Neuron (in vitro differentiated cells): ENCODE measurements around the gene PINK1.

Experiments used
- H2AFZ ChIP-seq: one replicate; pipeline ENCODE4 v1.6.1; 2013; ENCODE audit warnings: low read depth, mild to moderate bottlenecking, inconsistent platforms, low read length, moderate library complexity
- H3K27me3 ChIP-seq: one replicate; pipeline ENCODE4 v1.6.1; 2013; ENCODE audit warnings: low read length; ENCODE audit not compliant: insufficient read depth
- H3K36me3 ChIP-seq: one replicate; pipeline ENCODE4 v1.6.1; 2013; ENCODE audit warnings: low read length; ENCODE audit not compliant: insufficient read depth
- H3K4me1 ChIP-seq: one replicate; pipeline ENCODE4 v1.6.1; 2013; ENCODE audit warnings: low read length; ENCODE audit not compliant: insufficient read depth
- H3K4me3 ChIP-seq: 2 replicates; pipeline ENCODE4 v1.5.1; 2013; ENCODE audit warnings: mild to moderate bottlenecking, low read length, moderate library complexity
- H3K9me3 ChIP-seq: one replicate; pipeline ENCODE4 v1.6.1; 2013; ENCODE audit warnings: low read length

The PINK1 gene

GRCh38 chr1:20640183-20640597 is 6.9 kb downstream of the PINK1 start:
- H3K9me3 ChIP-seq = no peaks in the 10 kb centered on the region
- no peak overlapping the region for H2AFZ ChIP-seq
- H3K4me3 ChIP-seq = no peak overlapping the region
- H3K4me1 ChIP-seq = no peaks in the 10 kb centered on the region
- no peaks in the 10 kb centered on the region for H3K27me3 ChIP-seq
- H3K36me3 ChIP-seq = peaks cover 4% of the 10 kb centered on the region

DNA sequence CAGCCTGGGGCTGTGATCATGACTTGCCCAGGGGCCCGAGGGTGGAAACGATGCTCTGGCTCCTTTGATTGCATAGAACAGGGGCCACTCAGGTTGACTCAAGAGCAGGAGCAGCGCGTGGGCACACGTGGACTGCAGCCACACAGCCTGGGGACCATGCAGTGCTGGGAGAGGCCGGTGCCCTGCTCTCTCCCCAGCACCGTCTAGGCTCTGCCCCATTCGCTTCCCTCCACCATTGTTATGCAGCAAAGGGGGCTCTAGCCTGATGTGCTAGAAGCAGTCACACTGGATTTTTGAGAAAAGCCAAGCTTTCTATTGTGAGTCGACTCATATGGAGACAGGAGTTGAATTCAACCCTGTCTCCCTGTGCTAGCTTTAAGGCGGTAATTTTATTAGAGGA is 8.7 kb downstream of the PINK1 start:
- no peak overlapping the region for H2AFZ ChIP-seq
- peaks cover 4% of the 10 kb centered on the region for H3K36me3 ChIP-seq
- H3K4me1 ChIP-seq = no peaks in the 10 kb centered on the region
- H3K9me3 ChIP-seq = no peaks in the 10 kb centered on the region
- H3K4me3 ChIP-seq = no peak overlapping the region
- H3K27me3 ChIP-seq = no peaks in the 10 kb centered on the region

DNA sequence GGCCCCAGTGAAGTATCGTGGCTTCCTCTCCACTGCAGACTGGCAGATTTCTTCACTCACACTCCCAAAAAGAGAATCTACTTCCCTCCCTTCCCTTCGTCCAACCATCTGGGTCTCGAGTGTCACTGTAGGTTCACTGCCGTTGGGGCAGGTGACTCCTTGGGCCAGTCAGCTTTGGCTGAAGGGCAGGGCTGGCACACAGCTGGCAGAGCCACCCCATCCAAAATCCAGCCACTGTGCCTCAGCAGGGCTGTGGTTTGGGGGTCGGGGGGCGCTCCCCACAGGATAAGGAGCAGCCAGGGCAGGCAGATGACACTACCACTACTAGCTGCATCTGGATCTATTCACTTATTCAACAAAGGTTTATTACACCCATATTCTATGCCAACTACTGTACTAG is 9.8 kb downstream of the PINK1 start:
- H3K36me3 ChIP-seq = peaks cover 6% of the 10 kb centered on the region
- H3K9me3 ChIP-seq = no peaks in the 10 kb centered on the region
- H3K4me3 ChIP-seq = no peak overlapping the region
- H3K4me1 ChIP-seq = no peaks in the 10 kb centered on the region
- no peak overlapping the region for H2AFZ ChIP-seq
- H3K27me3 ChIP-seq = no peaks in the 10 kb centered on the region

GRCh38 chr1:20644416-20644815 is 11.2 kb downstream of the PINK1 start:
- no peaks in the 10 kb centered on the region for H3K4me1 ChIP-seq
- no peak overlapping the region for H2AFZ ChIP-seq
- H3K4me3 ChIP-seq = no peak overlapping the region
- no peaks in the 10 kb centered on the region for H3K9me3 ChIP-seq
- peaks cover 17% of the 10 kb centered on the region for H3K36me3 ChIP-seq
- H3K27me3 ChIP-seq = no peaks in the 10 kb centered on the region

GRCh38 chr1:20645414-20645813 is 12.2 kb downstream of the PINK1 start:
- H3K4me1 ChIP-seq = no peaks in the 10 kb centered on the region
- H3K4me3 ChIP-seq = no peak overlapping the region
- no peak overlapping the region for H2AFZ ChIP-seq
- peaks cover 22% of the 10 kb centered on the region for H3K36me3 ChIP-seq
- no peaks in the 10 kb centered on the region for H3K9me3 ChIP-seq
- no peaks in the 10 kb centered on the region for H3K27me3 ChIP-seq

- no peaks in the 10 kb centered on the region for H3K9me3 ChIP-seq
- H3K4me3 ChIP-seq = no peak overlapping the region
- H3K4me1 ChIP-seq = no peaks in the 10 kb centered on the region
- H3K27me3 ChIP-seq = no peaks in the 10 kb centered on the region
- no peak overlapping the region for H2AFZ ChIP-seq
- peaks cover 50% of the 10 kb centered on the region for H3K36me3 ChIP-seq
These were observed 15.2 kb downstream of the PINK1 start for GRCh38 chr1:20648438-20648837.

DNA sequence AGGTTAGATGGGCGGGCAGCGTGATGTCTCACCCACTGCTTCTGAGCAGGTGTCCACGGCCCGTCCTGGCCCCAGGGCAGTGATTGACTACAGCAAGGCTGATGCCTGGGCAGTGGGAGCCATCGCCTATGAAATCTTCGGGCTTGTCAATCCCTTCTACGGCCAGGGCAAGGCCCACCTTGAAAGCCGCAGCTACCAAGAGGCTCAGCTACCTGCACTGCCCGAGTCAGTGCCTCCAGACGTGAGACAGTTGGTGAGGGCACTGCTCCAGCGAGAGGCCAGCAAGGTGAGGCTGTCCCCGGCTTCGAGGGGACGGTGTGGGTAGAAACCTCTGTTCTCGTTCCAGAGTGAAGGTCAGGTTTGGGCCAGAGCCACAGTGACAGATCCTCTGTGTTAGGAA is 15.7 kb downstream of the PINK1 start:
- H3K4me3 ChIP-seq = no peak overlapping the region
- no peak overlapping the region for H2AFZ ChIP-seq
- no peaks in the 10 kb centered on the region for H3K27me3 ChIP-seq
- H3K36me3 ChIP-seq = peaks cover 55% of the 10 kb centered on the region
- H3K4me1 ChIP-seq = no peaks in the 10 kb centered on the region
- H3K9me3 ChIP-seq = no peaks in the 10 kb centered on the region

GRCh38 chr1:20652300-20652699 is 19.0 kb downstream of the PINK1 start:
- no peaks in the 10 kb centered on the region for H3K9me3 ChIP-seq
- H3K4me1 ChIP-seq = no peaks in the 10 kb centered on the region
- no peak overlapping the region for H3K4me3 ChIP-seq
- no peak overlapping the region for H2AFZ ChIP-seq
- H3K27me3 ChIP-seq = no peaks in the 10 kb centered on the region
- peaks cover 84% of the 10 kb centered on the region for H3K36me3 ChIP-seq

GRCh38 chr1:20654104-20654690 is 20.9 kb downstream of the PINK1 start:
- no peaks in the 10 kb centered on the region for H3K27me3 ChIP-seq
- H2AFZ ChIP-seq = no peak overlapping the region

DNA sequence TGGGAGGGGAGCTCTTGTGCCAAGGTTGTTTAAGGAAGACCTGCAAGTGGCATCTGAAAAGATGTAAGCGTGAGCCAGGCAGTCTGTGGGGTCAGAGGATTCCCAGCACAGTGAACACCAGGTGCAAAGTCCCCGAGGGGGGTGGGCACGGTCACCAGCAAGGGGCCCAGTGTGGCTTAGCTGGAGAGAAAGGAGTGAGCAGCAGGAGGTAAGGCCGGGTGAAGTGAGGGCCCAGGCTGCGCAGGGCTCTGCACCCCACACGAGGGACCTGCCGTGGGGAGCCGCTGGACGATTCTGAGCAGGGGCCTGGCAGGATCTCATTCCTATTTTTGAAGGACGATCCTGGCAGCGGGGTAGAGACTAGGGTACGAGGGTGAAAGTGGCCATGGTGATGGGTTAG is 23.8 kb downstream of the PINK1 start:
- H3K27me3 ChIP-seq = no peaks in the 10 kb centered on the region
- peaks cover 16% of the 10 kb centered on the region for H3K4me1 ChIP-seq
- H2AFZ ChIP-seq = no peak overlapping the region
- H3K9me3 ChIP-seq = no peaks in the 10 kb centered on the region
- H3K4me3 ChIP-seq = no peak overlapping the region
- peaks cover 70% of the 10 kb centered on the region for H3K36me3 ChIP-seq

More at GRCh38 chr1:20654104-20654690, 20.9 kb downstream of the PINK1 start:
- peaks cover 84% of the 10 kb centered on the region for H3K36me3 ChIP-seq
- no peaks in the 10 kb centered on the region for H3K4me1 ChIP-seq
- H3K4me3 ChIP-seq = no peak overlapping the region
- no peaks in the 10 kb centered on the region for H3K9me3 ChIP-seq

- H3K27me3 ChIP-seq = no peaks in the 10 kb centered on the region
- no peak overlapping the region for H2AFZ ChIP-seq
- H3K4me3 ChIP-seq = no peak overlapping the region
- H3K9me3 ChIP-seq = no peaks in the 10 kb centered on the region
- H3K36me3 ChIP-seq = peaks cover 57% of the 10 kb centered on the region
- H3K4me1 ChIP-seq = peaks cover 21% of the 10 kb centered on the region
These were observed 25.1 kb downstream of the PINK1 start for GRCh38 chr1:20658166-20658915.

GRCh38 chr1:20660363-20660762 is 27.1 kb downstream of the PINK1 start:
- Histone ChIP-seq H3K9me3 (no peaks in the 10 kb centered on the region), H3K4me1 (peaks cover 21% of the 10 kb centered on the region), H3K4me3 (peak overlapping the region; percentile 87), H3K36me3 (peaks cover 40% of the 10 kb centered on the region), H2AFZ (no peak overlapping the region), H3K27me3 (no peaks in the 10 kb centered on the region)

DNA sequence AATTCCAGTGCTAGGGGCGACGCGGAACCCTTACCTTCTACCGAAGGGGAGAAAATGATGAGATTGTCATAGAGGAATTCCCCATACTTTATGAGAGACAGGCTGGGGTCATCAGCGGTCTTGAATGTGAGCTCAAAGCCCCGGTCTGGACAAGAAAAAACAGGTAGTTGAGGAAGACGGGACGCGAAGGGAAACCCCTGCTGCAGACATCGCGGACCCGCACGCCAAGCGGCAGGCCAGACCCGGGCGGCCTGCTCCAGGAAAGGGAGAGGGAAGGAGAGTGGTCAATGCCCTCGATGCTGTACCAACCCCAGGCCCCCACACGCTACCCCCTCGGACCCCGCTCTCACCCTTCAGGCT is 27.6 kb downstream of the PINK1 start:
- Histone ChIP-seq H3K36me3 (peaks cover 36% of the 10 kb centered on the region), H3K9me3 (no peaks in the 10 kb centered on the region), H3K27me3 (no peaks in the 10 kb centered on the region), H2AFZ (no peak overlapping the region), H3K4me3 (peak overlapping the region; percentile 87), H3K4me1 (peaks cover 21% of the 10 kb centered on the region)
